ENCODE results near the gene NABP2.
"Not testable (repeated sequence)": the region's sequence is repeated elsewhere in the genome, so short reads cannot be mapped to it uniquely, and the experiment has no call there.

NABP2 gene

GRCh38 chr12:56248711-56249110, 24.6 kb downstream of the NABP2 start:
- no peak for DNase-seq

- no peak for DNase-seq
Measured at GRCh38 chr12:56252649-56253048, 28.5 kb downstream of the NABP2 start.

GRCh38 chr12:56253091-56253490, 28.9 kb downstream of the NABP2 start:
- DNase-seq: no peak

GRCh38 chr12:56255671-56256070, 31.5 kb downstream of the NABP2 start:
- DNase-seq: no peak

- DNase-seq: no peak
Measured at GRCh38 chr12:56256326-56256960, 32.3 kb downstream of the NABP2 start.

- DNase-seq: no peak
Measured at GRCh38 chr12:56257071-56257470, 32.9 kb downstream of the NABP2 start.

- no peak for DNase-seq
Measured at GRCh38 chr12:56257491-56258067, 33.4 kb downstream of the NABP2 start.

GRCh38 chr12:56258068-56258819, 34.1 kb downstream of the NABP2 start, which contains the start of gene ANKRD52:
Gene ANKRD52 (minus strand): TSS chr12:56258384. CDS start chr12:56258269, 115 bp downstream.
- peak; percentile 86 for DNase-seq

GRCh38 chr12:56258820-56259183, 34.7 kb downstream of the NABP2 start:
- no peak for DNase-seq

- no peak for DNase-seq
Measured at GRCh38 chr12:56260380-56260779, 36.2 kb downstream of the NABP2 start.

GRCh38 chr12:56260921-56261320, 36.8 kb downstream of the NABP2 start:
- no peak for DNase-seq

- DNase-seq: no peak
Measured at GRCh38 chr12:56261503-56262232, 37.5 kb downstream of the NABP2 start.

- DNase-seq: not testable (repeated sequence)
Measured at GRCh38 chr12:56262955-56263354, 38.8 kb downstream of the NABP2 start.

GRCh38 chr12:56266068-56266692, 42.0 kb downstream of the NABP2 start:
- DNase-seq: not testable (repeated sequence)

GRCh38 chr12:56266693-56267442, 42.7 kb downstream of the NABP2 start, which contains the start of gene COQ10A:
Gene COQ10A (plus strand): TSS chr12:56266942. CDS start chr12:56267119, 177 bp downstream.
- peak; percentile 91 for DNase-seq

GRCh38 chr12:56267443-56268071, 43.4 kb downstream of the NABP2 start:
- no peak for DNase-seq

- peak; percentile 17 for DNase-seq
Measured at GRCh38 chr12:56271031-56271430, 46.9 kb downstream of the NABP2 start.

GRCh38 chr12:56272468-56272867, 48.3 kb downstream of the NABP2 start:
- not testable (repeated sequence) for DNase-seq

GRCh38 chr12:56274299-56274698, 50.2 kb downstream of the NABP2 start:
- DNase-seq: no peak

- DNase-seq: no peak
Measured at GRCh38 chr12:56278905-56279304, 54.8 kb downstream of the NABP2 start.

Data from CD4-positive, alpha-beta T cell treated with Interleukin-12 subunit alpha and Interleukin-12 subunit beta, for 1 hour (primary cell).